ENCODE results near the gene POLR2F. TPM values are rescaled to one million over a fixed set of nuclear protein-coding genes. Genes with fewer than 3 reads are reported as not detected.
"Not testable (repeated sequence)": the region's sequence is repeated elsewhere in the genome, so short reads cannot be mapped to it uniquely, and the experiment has no call there.

The POLR2F gene
- total RNA-seq, 4 donors from 2014 or later, result 31.5 to 63.8 (median 43.3) TPM

DNA sequence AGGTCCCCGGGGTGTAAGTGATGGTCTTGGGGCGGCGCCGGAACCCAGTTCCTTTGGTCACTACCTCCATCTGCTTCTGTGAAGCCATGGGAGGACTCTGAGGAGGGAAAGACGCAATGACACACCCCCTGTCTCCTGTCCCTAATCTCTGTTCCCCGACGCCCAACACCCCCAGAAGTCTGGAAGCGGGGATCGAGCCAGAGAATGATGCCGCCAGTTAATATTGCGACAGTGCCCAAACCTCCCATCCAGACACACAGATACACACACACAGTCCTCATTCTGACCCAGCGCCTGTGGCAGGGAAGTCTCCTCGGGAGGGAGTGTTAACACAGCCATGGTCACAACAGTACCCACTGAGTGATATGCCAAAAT is 450 bp upstream of the POLR2F start:
- Histone ChIP-seq H3K4me3 (peak overlapping the region; percentile 86 to 90), H3K27me3 (no peaks in the 10 kb centered on the region), H3K4me1 (peaks cover 0 to 12% of the 10 kb centered on the region in 2 donors), H3K36me3 (no peaks in the 10 kb centered on the region), H3K9me3 (no peaks in the 10 kb centered on the region), H3K27ac (peak overlapping the region in 1 of 2 donors; percentile 55)
- intact Hi-C loops (cut with DNase I; ENCODE audit: low total_unique reads), result no loop called here
- no peak for TF ChIP-seq POLR2A (IDR thresholded peaks at IDR 0.05)
- TF ChIP-seq, protein P1, sequence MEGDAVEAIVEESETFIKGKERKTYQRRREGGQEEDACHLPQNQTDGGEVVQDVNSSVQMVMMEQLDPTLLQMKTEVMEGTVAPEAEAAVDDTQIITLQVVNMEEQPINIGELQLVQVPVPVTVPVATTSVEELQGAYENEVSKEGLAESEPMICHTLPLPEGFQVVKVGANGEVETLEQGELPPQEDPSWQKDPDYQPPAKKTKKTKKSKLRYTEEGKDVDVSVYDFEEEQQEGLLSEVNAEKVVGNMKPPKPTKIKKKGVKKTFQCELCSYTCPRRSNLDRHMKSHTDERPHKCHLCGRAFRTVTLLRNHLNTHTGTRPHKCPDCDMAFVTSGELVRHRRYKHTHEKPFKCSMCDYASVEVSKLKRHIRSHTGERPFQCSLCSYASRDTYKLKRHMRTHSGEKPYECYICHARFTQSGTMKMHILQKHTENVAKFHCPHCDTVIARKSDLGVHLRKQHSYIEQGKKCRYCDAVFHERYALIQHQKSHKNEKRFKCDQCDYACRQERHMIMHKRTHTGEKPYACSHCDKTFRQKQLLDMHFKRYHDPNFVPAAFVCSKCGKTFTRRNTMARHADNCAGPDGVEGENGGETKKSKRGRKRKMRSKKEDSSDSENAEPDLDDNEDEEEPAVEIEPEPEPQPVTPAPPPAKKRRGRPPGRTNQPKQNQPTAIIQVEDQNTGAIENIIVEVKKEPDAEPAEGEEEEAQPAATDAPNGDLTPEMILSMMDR (IDR thresholded peaks at IDR 0.05), result no peak
- peak in 1 of 2 donors; percentile 36 for DNase-seq

GRCh38 chr22:37954686-37955085 is 1.2 kb downstream of the POLR2F start:
- no peak overlapping the region for H3K27ac ChIP-seq
- intact Hi-C loops (cut with DNase I; ENCODE audit: low total_unique reads), result no loop called here
- no peaks in the 10 kb centered on the region for H3K9me3 ChIP-seq
- peak overlapping the region in 1 of 2 donors; percentile 90 for H3K4me3 ChIP-seq
- H3K4me1 ChIP-seq, result peaks cover 0 to 12% of the 10 kb centered on the region in 2 donors
- H3K36me3 ChIP-seq, result no peaks in the 10 kb centered on the region
- no peak for DNase-seq
- H3K27me3 ChIP-seq, result no peaks in the 10 kb centered on the region
- TF ChIP-seq, protein P1 (IDR thresholded peaks at IDR 0.05), result no peak
- TF ChIP-seq POLR2A (IDR thresholded peaks at IDR 0.05), result no peak

GRCh38 chr22:37955825-37956397 is 2.4 kb downstream of the POLR2F start:
- DNase-seq; H3K36me3 ChIP-seq; H3K27ac ChIP-seq; H3K4me3 ChIP-seq; H3K27me3 ChIP-seq; H3K9me3 ChIP-seq; intact Hi-C loops (cut with DNase I; ENCODE audit: low total_unique reads): not testable (repeated sequence)
- peaks cover 0 to 12% of the 10 kb centered on the region in 2 donors for H3K4me1 ChIP-seq

- Histone ChIP-seq H3K27ac (no peak overlapping the region), H3K4me1 (peaks cover 0 to 12% of the 10 kb centered on the region in 2 donors), H3K27me3 (no peaks in the 10 kb centered on the region), H3K36me3 (no peaks in the 10 kb centered on the region), H3K4me3 (no peak overlapping the region), H3K9me3 (no peaks in the 10 kb centered on the region)
- intact Hi-C loops (cut with DNase I; ENCODE audit: low total_unique reads), result no loop called here
- no peak for DNase-seq
- TF ChIP-seq POLR2A (IDR thresholded peaks at IDR 0.05), result no peak
- TF ChIP-seq, protein P1 (IDR thresholded peaks at IDR 0.05), result no peak
Measured at GRCh38 chr22:37957232-37957631, 3.7 kb downstream of the POLR2F start.

- intact Hi-C loops (cut with DNase I; ENCODE audit: low total_unique reads), result no loop called here
- H3K36me3 ChIP-seq, result no peaks in the 10 kb centered on the region
Measured at GRCh38 chr22:37959231-37959825, 5.8 kb downstream of the POLR2F start.

More at GRCh38 chr22:37959231-37959825, 5.8 kb downstream of the POLR2F start:
- no peak overlapping the region for H3K4me3 ChIP-seq
- no peak for DNase-seq
- no peak for TF ChIP-seq POLR2A (IDR thresholded peaks at IDR 0.05)
- TF ChIP-seq, protein P1 (IDR thresholded peaks at IDR 0.05), result no peak
- H3K4me1 ChIP-seq, result peaks cover 0 to 5% of the 10 kb centered on the region in 2 donors
- no peaks in the 10 kb centered on the region for H3K27me3 ChIP-seq
- H3K27ac ChIP-seq, result no peak overlapping the region
- H3K9me3 ChIP-seq, result no peaks in the 10 kb centered on the region
